HUES6 (cell line): Measurements from ENCODE around the gene CCDC152.
"Not testable (repeated sequence)": the region's sequence is repeated elsewhere in the genome, so short reads cannot be mapped to it uniquely, and the experiment has no call there.

Experiments used
- H3K27ac ChIP-seq: 2 replicates; pipeline ENCODE4 v1.7.0; 2013; ENCODE audit warnings: low read depth, mild to moderate bottlenecking, low read length, inconsistent platforms
- H3K27me3 ChIP-seq: 2 replicates; pipeline ENCODE4 v1.6.1; 2013; ENCODE audit warnings: low read length; ENCODE audit not compliant: control insufficient read depth, insufficient read depth
- H3K36me3 ChIP-seq: 2 replicates; pipeline ENCODE4 v1.6.1; 2013; ENCODE audit warnings: low read length; ENCODE audit not compliant: control insufficient read depth, insufficient read depth
- H3K4me1 ChIP-seq: 2 replicates; pipeline ENCODE4 v1.6.1; 2013; ENCODE audit warnings: low read length; ENCODE audit not compliant: control insufficient read depth, insufficient read depth
- H3K4me3 ChIP-seq: 2 replicates; pipeline ENCODE4 v1.5.1; 2013; ENCODE audit warnings: low read depth, low read length
- H3K9ac ChIP-seq: one replicate; pipeline ENCODE4 v1.6.1; 2013; ENCODE audit warnings: mild to moderate bottlenecking, low read length
- H3K9me3 ChIP-seq: 2 replicates; pipeline ENCODE4 v1.6.1; 2013; ENCODE audit warnings: low read depth, low read length; ENCODE audit not compliant: control insufficient read depth, insufficient read depth

The CCDC152 gene

GRCh38 chr5:42756606-42757601 is at the start of gene CCDC152:
TSS of gene CCDC152 (plus strand) at chr5:42756818. CDS start at chr5:42759122, 2,304 bp downstream.
- peak within 1 kb of the TSS; percentile 56 for H3K9ac ChIP-seq
- H3K27ac ChIP-seq = no peak within 1 kb of the TSS
- H3K4me3 ChIP-seq = peak within 1 kb of the TSS; percentile 60

GRCh38 chr5:42715785-42716184 is 40.8 kb upstream of the CCDC152 start:
- Histone ChIP-seq H3K36me3 (no peaks in the 10 kb centered on the region), H3K9me3 (no peaks in the 10 kb centered on the region), H3K4me3 (no peak overlapping the region), H3K27ac (no peak overlapping the region), H3K4me1 (no peaks in the 10 kb centered on the region), H3K9ac (no peak overlapping the region), H3K27me3 (no peaks in the 10 kb centered on the region)

More at GRCh38 chr5:42756606-42757601, at the start of gene CCDC152:
- no peaks in the 10 kb centered on the region for H3K27me3 ChIP-seq
- no peaks in the 10 kb centered on the region for H3K9me3 ChIP-seq
- no peaks in the 10 kb centered on the region for H3K36me3 ChIP-seq
- peaks cover 9% of the 10 kb centered on the region for H3K4me1 ChIP-seq

GRCh38 chr5:42718591-42718990 is 38.0 kb upstream of the CCDC152 start:
- H3K9me3 ChIP-seq = no peaks in the 10 kb centered on the region
- no peak overlapping the region for H3K27ac ChIP-seq
- no peak overlapping the region for H3K4me3 ChIP-seq
- no peaks in the 10 kb centered on the region for H3K27me3 ChIP-seq
- no peak overlapping the region for H3K9ac ChIP-seq
- H3K4me1 ChIP-seq = no peaks in the 10 kb centered on the region
- no peaks in the 10 kb centered on the region for H3K36me3 ChIP-seq

GRCh38 chr5:42719034-42719433 is 37.6 kb upstream of the CCDC152 start:
- no peak overlapping the region for H3K4me3 ChIP-seq
- no peaks in the 10 kb centered on the region for H3K36me3 ChIP-seq
- H3K9me3 ChIP-seq = no peaks in the 10 kb centered on the region
- H3K27ac ChIP-seq = no peak overlapping the region
- H3K4me1 ChIP-seq = no peaks in the 10 kb centered on the region
- no peaks in the 10 kb centered on the region for H3K27me3 ChIP-seq
- H3K9ac ChIP-seq = no peak overlapping the region

- Histone ChIP-seq H3K36me3 (no peaks in the 10 kb centered on the region), H3K4me3 (no peak overlapping the region), H3K9me3 (no peaks in the 10 kb centered on the region), H3K4me1 (no peaks in the 10 kb centered on the region), H3K27me3 (no peaks in the 10 kb centered on the region), H3K9ac (no peak overlapping the region), H3K27ac (no peak overlapping the region)
Observed at GRCh38 chr5:42720251-42720650, 36.4 kb upstream of the CCDC152 start.

GRCh38 chr5:42721484-42721883 is 35.1 kb upstream of the CCDC152 start:
- Histone ChIP-seq H3K9me3 (no peaks in the 10 kb centered on the region), H3K27me3 (no peaks in the 10 kb centered on the region), H3K9ac (no peak overlapping the region), H3K4me3 (no peak overlapping the region), H3K36me3 (no peaks in the 10 kb centered on the region), H3K4me1 (no peaks in the 10 kb centered on the region), H3K27ac (no peak overlapping the region)

GRCh38 chr5:42734531-42735058 is 22.0 kb upstream of the CCDC152 start:
- H3K4me3 ChIP-seq = peak overlapping the region; percentile 5; the same call in 1 of the 2 replicates
- H3K36me3 ChIP-seq, H3K27me3 ChIP-seq, H3K27ac ChIP-seq, H3K4me1 ChIP-seq, H3K9ac ChIP-seq, H3K9me3 ChIP-seq: not testable (repeated sequence)

GRCh38 chr5:42740920-42741319 is 15.7 kb upstream of the CCDC152 start:
- no peaks in the 10 kb centered on the region for H3K27me3 ChIP-seq
- H3K9me3 ChIP-seq = peaks cover 9% of the 10 kb centered on the region
- H3K36me3 ChIP-seq = no peaks in the 10 kb centered on the region
- H3K27ac ChIP-seq = no peak overlapping the region
- H3K4me3 ChIP-seq = no peak overlapping the region
- no peaks in the 10 kb centered on the region for H3K4me1 ChIP-seq
- H3K9ac ChIP-seq = no peak overlapping the region

GRCh38 chr5:42745426-42745825 is 11.2 kb upstream of the CCDC152 start:
- Histone ChIP-seq H3K9ac (no peak overlapping the region), H3K4me1 (no peaks in the 10 kb centered on the region), H3K27me3 (no peaks in the 10 kb centered on the region), H3K4me3 (no peak overlapping the region), H3K27ac (no peak overlapping the region), H3K36me3 (no peaks in the 10 kb centered on the region), H3K9me3 (peaks cover 9% of the 10 kb centered on the region)

GRCh38 chr5:42745856-42746255 is 10.8 kb upstream of the CCDC152 start:
- H3K4me1 ChIP-seq = no peaks in the 10 kb centered on the region
- H3K27me3 ChIP-seq = no peaks in the 10 kb centered on the region
- H3K9ac ChIP-seq = no peak overlapping the region
- H3K27ac ChIP-seq = no peak overlapping the region
- no peak overlapping the region for H3K4me3 ChIP-seq
- H3K36me3 ChIP-seq = no peaks in the 10 kb centered on the region
- peaks cover 9% of the 10 kb centered on the region for H3K9me3 ChIP-seq

GRCh38 chr5:42749020-42749419 is 7.6 kb upstream of the CCDC152 start:
- Histone ChIP-seq H3K9ac (no peak overlapping the region), H3K4me3 (no peak overlapping the region), H3K4me1 (no peaks in the 10 kb centered on the region), H3K9me3 (no peaks in the 10 kb centered on the region), H3K27ac (no peak overlapping the region), H3K36me3 (no peaks in the 10 kb centered on the region), H3K27me3 (no peaks in the 10 kb centered on the region)
